ENCODE data around the gene ACOT7. TPM values are rescaled to one million over a fixed set of nuclear protein-coding genes. Genes with fewer than 3 reads are reported as not detected.

ACOT7 gene
- total RNA-seq = 13.5 TPM

GRCh38 chr1:6393400-6394187, at the start of gene ACOT7:
TSS of gene ACOT7 (minus strand) at chr1:6393767. CDS start at chr1:6393399, 368 bp downstream.

GRCh38 chr1:6424619-6425593, 31.3 kb upstream of the ACOT7 start, which contains the start of gene ESPN:
TSS of gene ESPN (plus strand) at chr1:6424776. CDS start at chr1:6424956, 180 bp downstream.

GRCh38 chr1:6419804-6420453, 26.4 kb upstream of the ACOT7 start, which contains the start of gene HES2:
TSS of gene HES2 (minus strand) at chr1:6419919. CDS start at chr1:6419820, 99 bp downstream.

GRCh38 chr1:6260961-6261614, 132.5 kb downstream of the ACOT7 start, which contains the start of gene GPR153:
TSS of gene GPR153 (minus strand) at chr1:6261098. CDS start at chr1:6254905, 6,193 bp downstream.

GRCh38 chr1:6243993-6244392, 149.6 kb downstream of the ACOT7 start, which contains the start of gene HES3:
TSS of gene HES3 (plus strand) at chr1:6244179. CDS start at chr1:6244366, 187 bp downstream.

Small RNAs within 50 kb of the gene (small RNA-seq; reads per million reads assigned to genes)
- gene MIR4252 (ENCODE audit: low replicate concordance) = not detected

Other genes starting within 250 kb of the ACOT7 start
- gene CHD5, start 213.4 kb downstream of the ACOT7 start, total RNA-seq = 0.41 TPM
- gene RPL22, start 194.2 kb downstream of the ACOT7 start, total RNA-seq = 205 TPM
- gene RNF207, start 187.6 kb downstream of the ACOT7 start, total RNA-seq = 47.1 TPM
- gene ICMT, start 157.8 kb downstream of the ACOT7 start, total RNA-seq = 60.0 TPM
- gene HES3, start 149.6 kb downstream of the ACOT7 start, total RNA-seq = not detected
- gene GPR153, start 132.7 kb downstream of the ACOT7 start, total RNA-seq = 6.2 TPM
- 0.35 TPM for gene HES2, start 26.2 kb upstream of the ACOT7 start, total RNA-seq
- gene ESPN, start 31.0 kb upstream of the ACOT7 start, total RNA-seq = 9.3 TPM
- 19.4 TPM for gene TNFRSF25, start 72.4 kb upstream of the ACOT7 start, total RNA-seq
- 24.2 TPM for gene PLEKHG5, start 97.9 kb upstream of the ACOT7 start, total RNA-seq
- 27.9 TPM for gene NOL9, start 160.7 kb upstream of the ACOT7 start, total RNA-seq
- gene TAS1R1, start 161.5 kb upstream of the ACOT7 start, total RNA-seq = 0.53 TPM
- 38.9 TPM for gene ZBTB48, start 186.2 kb upstream of the ACOT7 start, total RNA-seq
- gene KLHL21, start 209.1 kb upstream of the ACOT7 start, total RNA-seq = 37.8 TPM
- 23.0 TPM for gene PHF13, start 220.0 kb upstream of the ACOT7 start, total RNA-seq
- 37.8 TPM for gene THAP3, start 231.1 kb upstream of the ACOT7 start, total RNA-seq